Stimulated activated CD4-positive, alpha-beta T cell treated with anti-CD3 and anti-CD28 coated beads, Interleukin-4, amount 100 ng/mL, for 24 hours (primary cell): ENCODE results near the gene OGFOD2.

Experiments used
- DNase-seq: peaks from one replicate; pipeline ENCODE4 v3.0.0-alpha.2; 2020

Gene OGFOD2

GRCh38 chr12:122977655-122978392, 2.8 kb downstream of the OGFOD2 start:
- DNase-seq, result no peak

- DNase-seq, result no peak
Measured at GRCh38 chr12:122978507-122978955, 3.5 kb downstream of the OGFOD2 start.

GRCh38 chr12:122979001-122979907, 4.2 kb downstream of the OGFOD2 start:
- no peak for DNase-seq

GRCh38 chr12:122979908-122980182, 4.8 kb downstream of the OGFOD2 start:
- no peak for DNase-seq

- DNase-seq, result peak; percentile 63
Measured at GRCh38 chr12:122980183-122981035, 5.4 kb downstream of the OGFOD2 start, which contains the start of gene ARL6IP4. TSS of gene ARL6IP4 (plus strand) at chr12:122980681. CDS start at chr12:122981140, 459 bp downstream.

- no peak for DNase-seq
Measured at GRCh38 chr12:122981036-122981471, 6.0 kb downstream of the OGFOD2 start.

GRCh38 chr12:122981587-122982476, 6.8 kb downstream of the OGFOD2 start:
- no peak for DNase-seq

- no peak for DNase-seq
Measured at GRCh38 chr12:122982477-122982815, 7.4 kb downstream of the OGFOD2 start.

- no peak for DNase-seq
Measured at GRCh38 chr12:122982963-122983788, 8.1 kb downstream of the OGFOD2 start.

GRCh38 chr12:122983789-122984515, 8.9 kb downstream of the OGFOD2 start:
- no peak for DNase-seq

- DNase-seq, result no peak
Measured at GRCh38 chr12:122984612-122985337, 9.7 kb downstream of the OGFOD2 start.

- no peak for DNase-seq
Measured at GRCh38 chr12:122985338-122986257, 10.6 kb downstream of the OGFOD2 start.

GRCh38 chr12:122986258-122986871, 11.3 kb downstream of the OGFOD2 start:
- DNase-seq, result no peak

- no peak for DNase-seq
Measured at GRCh38 chr12:122987086-122987951, 12.3 kb downstream of the OGFOD2 start.

GRCh38 chr12:122988036-122988435, 13.0 kb downstream of the OGFOD2 start:
- DNase-seq, result no peak

GRCh38 chr12:122988612-122989212, 13.7 kb downstream of the OGFOD2 start:
- no peak for DNase-seq
